GM23338 (cell line): ENCODE data around the gene OR10A2. TPM values are rescaled to one million over a fixed set of nuclear protein-coding genes. Genes with fewer than 3 reads are reported as not detected.

Source experiments
- ATAC-seq: fragments of 200-7000 bp; cut with Tn5 transposase; 3 replicates; pipeline ENCODE4 v1.9.1; 2020
- DNase-seq: peaks from one replicate; pipeline ENCODE4 v3.0.0-alpha.2; 2015; ENCODE audit warnings: low spot score
- H2AFZ ChIP-seq: fragments of 200-600 bp; sonication (generic); 2 replicates; pipeline ENCODE4 v1.8.0; 2016; ENCODE audit warnings: antibody characterized with exemption, mild to moderate bottlenecking, moderate library complexity
- H3F3A ChIP-seq: fragments of 200-600 bp; sonication (generic); replicated peaks from 2 replicates; pipeline ENCODE4 v1.8.0; 2017; ENCODE audit warnings: antibody characterized with exemption, mixed run types, low read depth
- H3K27ac ChIP-seq: fragments of 200-600 bp; sonication (generic); 2 replicates; pipeline ENCODE4 v1.6.1; 2016; ENCODE audit warnings: low read depth
- H3K27me3 ChIP-seq: fragments of 200-600 bp; sonication (generic); 2 replicates; pipeline ENCODE4 v1.8.0; 2016; ENCODE audit warnings: mild to moderate bottlenecking, mixed run types, moderate library complexity; ENCODE audit not compliant: insufficient read depth
- H3K36me3 ChIP-seq: fragments of 200-600 bp; sonication (generic); 2 replicates; pipeline ENCODE4 v1.8.0; 2016; ENCODE audit warnings: mild to moderate bottlenecking; ENCODE audit not compliant: insufficient read depth
- H3K4me1 ChIP-seq: fragments of 200-600 bp; sonication (generic); 2 replicates; pipeline ENCODE4 v1.8.0; 2016; ENCODE audit warnings: mild to moderate bottlenecking, moderate library complexity; ENCODE audit not compliant: insufficient read depth
- H3K4me2 ChIP-seq: fragments of 200-600 bp; sonication (generic); 2 replicates; pipeline ENCODE4 v1.7.1; 2017; ENCODE audit warnings: mixed run types
- H3K4me3 ChIP-seq: fragments of 200-600 bp; sonication (generic); 2 replicates; pipeline ENCODE4 v1.6.1; 2016; ENCODE audit warnings: mixed run types
- H3K79me2 ChIP-seq: fragments of 200-600 bp; sonication (generic); replicated peaks from 2 replicates; pipeline ENCODE4 v1.8.0; 2017; ENCODE audit warnings: mild to moderate bottlenecking; ENCODE audit not compliant: insufficient read depth
- H3K9me2 ChIP-seq: fragments of 200-600 bp; sonication (generic); 2 replicates; pipeline ENCODE4 v1.8.0; 2017; ENCODE audit not compliant: insufficient read depth
- H4K20me1 ChIP-seq: fragments of 200-600 bp; sonication (generic); replicated peaks from 2 replicates; pipeline ENCODE4 v1.8.0; 2017; ENCODE audit warnings: mild to moderate bottlenecking; ENCODE audit not compliant: insufficient read depth
- H3K27ac Mint-ChIP-seq: 2 replicates; pipeline ENCODE4 v1.8.0; 2020; ENCODE audit warnings: inconsistent platforms, mild to moderate bottlenecking, moderate library complexity, mixed read lengths
- H3K27me3 Mint-ChIP-seq: 3 replicates; pipeline ENCODE4 v1.8.0; 2022; ENCODE audit warnings: low read depth, mild to moderate bottlenecking, moderate library complexity, mixed read lengths, inconsistent platforms; ENCODE audit not compliant: insufficient read depth, poor library complexity
- H3K36me3 Mint-ChIP-seq: 3 replicates; pipeline ENCODE4 v1.8.0; 2021; ENCODE audit warnings: low read depth, mild to moderate bottlenecking, inconsistent platforms, moderate library complexity, mixed read lengths
- H3K4me1 Mint-ChIP-seq: 3 replicates; pipeline ENCODE4 v1.8.0; 2020; ENCODE audit warnings: mild to moderate bottlenecking, inconsistent platforms, mixed read lengths
- H3K4me3 Mint-ChIP-seq: 3 replicates; pipeline ENCODE4 v1.8.0; 2021; ENCODE audit warnings: moderate library complexity, mild to moderate bottlenecking, inconsistent platforms, mixed read lengths
- H3K9me3 Mint-ChIP-seq: 3 replicates; pipeline ENCODE4 v1.8.0; 2020; ENCODE audit warnings: moderate library complexity, mild to moderate bottlenecking, inconsistent platforms, mixed read lengths
- ETS1 ChIP-seq: IDR thresholded peaks from 2 replicates; pipeline ENCODE4 v1.6.1; 2016; ENCODE audit warnings: antibody characterized with exemption
- EZH2 ChIP-seq: fragments of 200-600 bp; sonication (generic); IDR thresholded peaks from one replicate; pipeline ENCODE4 v1.8.0; 2017; ENCODE audit warnings: antibody characterized with exemption, mild to moderate bottlenecking, low read depth; ENCODE audit not compliant: unreplicated experiment
- EZH2phosphoT487 ChIP-seq: fragments of 200-600 bp; sonication (generic); IDR thresholded peaks from one replicate; pipeline ENCODE4 v1.8.1; 2018; ENCODE audit warnings: antibody characterized with exemption; ENCODE audit not compliant: unreplicated experiment
- JUNB ChIP-seq: IDR thresholded peaks from one replicate; pipeline ENCODE4 v1.6.1; 2016; ENCODE audit warnings: antibody characterized with exemption; ENCODE audit not compliant: unreplicated experiment
- NANOG ChIP-seq: IDR thresholded peaks from 2 replicates; pipeline ENCODE4 v1.6.1; 2016; ENCODE audit warnings: antibody characterized with exemption, borderline replicate concordance
- POLR2AphosphoS5 ChIP-seq: IDR thresholded peaks from 2 replicates; pipeline ENCODE4 v1.6.1; 2016; ENCODE audit warnings: antibody characterized with exemption, low read depth
- STAT1 ChIP-seq: IDR thresholded peaks from one replicate; pipeline ENCODE4 v1.6.1; 2016; ENCODE audit warnings: antibody characterized with exemption; ENCODE audit not compliant: unreplicated experiment
- ZNF114 ChIP-seq: fragments of 250-450 bp; sonication (Bioruptor Pico); IDR thresholded peaks from 2 replicates; pipeline ENCODE4 v1.5.0; 2020; ENCODE audit warnings: mild to moderate bottlenecking, moderate library complexity
- ZNF331 ChIP-seq: fragments of 250-450 bp; sonication (Bioruptor Pico); IDR thresholded peaks from 2 replicates; pipeline ENCODE4 v1.5.0; 2020; ENCODE audit warnings: low read depth, mild to moderate bottlenecking, moderate library complexity
- polyA plus RNA-seq: library from polyadenylated mRNA; unstranded; fragments of >200 nt; fragmentation: Nextera tagmentation; extraction: Ambion mirVana; gene quantifications from 2 replicates; pipeline ENCODE4 v1.2.1, GENCODE V29; 2016
- total RNA-seq: library from RNA; depleted of rRNA; stranded (reverse); fragments of >200 nt; shearing (Covaris generic); gene quantifications from 2 replicates; pipeline ENCODE4 v1.2.3, GENCODE V29; 2014
- TF ChIP-seq, protein P1 (sequence below): IDR thresholded peaks from one replicate; pipeline ENCODE4 v1.6.1; 2018; ENCODE audit warnings: antibody characterized with exemption; ENCODE audit not compliant: unreplicated experiment
- TF ChIP-seq, protein P2 (sequence below), 2 experiments: fragments of 200-600 bp in 1 of 2; sonication (generic) in 1 of 2; conservative IDR thresholded peaks; 2 replicates each; pipeline versions ENCODE4 v1.5.1 to v1.6.1; 2016 to 2017; ENCODE audit warnings: antibody characterized with exemption in 2 of 2, low read depth in 2 of 2, mild to moderate bottlenecking in 2 of 2, moderate library complexity in 1 of 2
- TF ChIP-seq, protein P3 (sequence below): fragments of 250-450 bp; sonication (Bioruptor Pico); IDR thresholded peaks from 2 replicates; pipeline ENCODE4 v1.5.0; 2020; ENCODE audit warnings: mild to moderate bottlenecking, moderate library complexity

The OR10A2 gene
- total and polyA plus RNA-seq, 2 experiments from 2014 or later: 0.27 TPM; not detected in 1

DNA sequence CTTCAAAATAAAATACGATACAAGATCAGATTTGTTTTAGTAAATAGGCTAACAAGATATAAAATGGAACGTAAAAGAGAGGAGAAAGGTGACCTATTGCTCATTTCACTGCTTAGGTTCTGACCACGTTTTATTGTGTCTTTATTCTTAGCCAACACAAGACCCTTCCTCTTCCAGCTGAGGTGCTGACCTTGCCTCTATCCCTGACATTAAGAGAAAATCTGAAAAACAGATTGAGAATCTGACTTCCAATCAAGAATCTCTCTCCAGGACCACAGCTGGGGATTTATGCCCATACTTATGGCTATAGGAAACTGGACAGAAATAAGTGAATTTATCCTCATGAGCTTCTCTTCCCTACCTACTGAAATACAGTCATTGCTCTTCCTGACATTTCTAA lies 17.5 kb upstream of the OR10A2 start, which contains the start of gene OR10A5:
TSS of gene OR10A5 (plus strand) at position 301 of the 400 bp plus-strand sequence. CDS start at position 301, 0 bp downstream.
- H3K27ac Mint-ChIP-seq: no peak within 1 kb of the TSS; the same call in 1 of the 2 replicates
- ATAC-seq (no peak), DNase-seq (no peak)
- no peaks in the 10 kb centered on the region for H3K79me2 ChIP-seq
- peaks cover 1% of the 10 kb centered on the region for H3K27me3 Mint-ChIP-seq
- H3K36me3 ChIP-seq: no peaks in the 10 kb centered on the region
- H3K4me3 Mint-ChIP-seq: no peak within 1 kb of the TSS
- peaks cover 15% of the 10 kb centered on the region; the same call in 1 of the 2 replicates for H3K4me1 ChIP-seq
- no peak within 1 kb of the TSS for H2AFZ ChIP-seq
- H4K20me1 ChIP-seq: no peaks in the 10 kb centered on the region
- peaks cover 8% of the 10 kb centered on the region; the same call in 2 of the 3 replicates for H3K36me3 Mint-ChIP-seq
- peaks cover 21% of the 10 kb centered on the region; the same call in 1 of the 2 replicates for H3K9me2 ChIP-seq
- no peak within 1 kb of the TSS for H3K27ac ChIP-seq
- H3K9me3 Mint-ChIP-seq: peaks cover 9% of the 10 kb centered on the region
- H3K27me3 ChIP-seq: no peaks in the 10 kb centered on the region
- H3K4me3 ChIP-seq: no peak within 1 kb of the TSS
- H3K4me1 Mint-ChIP-seq: peaks cover 18% of the 10 kb centered on the region
- TF ChIP-seq EZH2: no peak
- TF ChIP-seq, protein P1, sequence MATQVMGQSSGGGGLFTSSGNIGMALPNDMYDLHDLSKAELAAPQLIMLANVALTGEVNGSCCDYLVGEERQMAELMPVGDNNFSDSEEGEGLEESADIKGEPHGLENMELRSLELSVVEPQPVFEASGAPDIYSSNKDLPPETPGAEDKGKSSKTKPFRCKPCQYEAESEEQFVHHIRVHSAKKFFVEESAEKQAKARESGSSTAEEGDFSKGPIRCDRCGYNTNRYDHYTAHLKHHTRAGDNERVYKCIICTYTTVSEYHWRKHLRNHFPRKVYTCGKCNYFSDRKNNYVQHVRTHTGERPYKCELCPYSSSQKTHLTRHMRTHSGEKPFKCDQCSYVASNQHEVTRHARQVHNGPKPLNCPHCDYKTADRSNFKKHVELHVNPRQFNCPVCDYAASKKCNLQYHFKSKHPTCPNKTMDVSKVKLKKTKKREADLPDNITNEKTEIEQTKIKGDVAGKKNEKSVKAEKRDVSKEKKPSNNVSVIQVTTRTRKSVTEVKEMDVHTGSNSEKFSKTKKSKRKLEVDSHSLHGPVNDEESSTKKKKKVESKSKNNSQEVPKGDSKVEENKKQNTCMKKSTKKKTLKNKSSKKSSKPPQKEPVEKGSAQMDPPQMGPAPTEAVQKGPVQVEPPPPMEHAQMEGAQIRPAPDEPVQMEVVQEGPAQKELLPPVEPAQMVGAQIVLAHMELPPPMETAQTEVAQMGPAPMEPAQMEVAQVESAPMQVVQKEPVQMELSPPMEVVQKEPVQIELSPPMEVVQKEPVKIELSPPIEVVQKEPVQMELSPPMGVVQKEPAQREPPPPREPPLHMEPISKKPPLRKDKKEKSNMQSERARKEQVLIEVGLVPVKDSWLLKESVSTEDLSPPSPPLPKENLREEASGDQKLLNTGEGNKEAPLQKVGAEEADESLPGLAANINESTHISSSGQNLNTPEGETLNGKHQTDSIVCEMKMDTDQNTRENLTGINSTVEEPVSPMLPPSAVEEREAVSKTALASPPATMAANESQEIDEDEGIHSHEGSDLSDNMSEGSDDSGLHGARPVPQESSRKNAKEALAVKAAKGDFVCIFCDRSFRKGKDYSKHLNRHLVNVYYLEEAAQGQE: no peak
- no peak for TF ChIP-seq POLR2AphosphoS5
- TF ChIP-seq JUNB: no peak
- TF ChIP-seq ZNF114 (CRISPR knock-in tag): no peak
- no peak for TF ChIP-seq ETS1
- TF ChIP-seq NANOG: no peak
- TF ChIP-seq, protein P2, sequence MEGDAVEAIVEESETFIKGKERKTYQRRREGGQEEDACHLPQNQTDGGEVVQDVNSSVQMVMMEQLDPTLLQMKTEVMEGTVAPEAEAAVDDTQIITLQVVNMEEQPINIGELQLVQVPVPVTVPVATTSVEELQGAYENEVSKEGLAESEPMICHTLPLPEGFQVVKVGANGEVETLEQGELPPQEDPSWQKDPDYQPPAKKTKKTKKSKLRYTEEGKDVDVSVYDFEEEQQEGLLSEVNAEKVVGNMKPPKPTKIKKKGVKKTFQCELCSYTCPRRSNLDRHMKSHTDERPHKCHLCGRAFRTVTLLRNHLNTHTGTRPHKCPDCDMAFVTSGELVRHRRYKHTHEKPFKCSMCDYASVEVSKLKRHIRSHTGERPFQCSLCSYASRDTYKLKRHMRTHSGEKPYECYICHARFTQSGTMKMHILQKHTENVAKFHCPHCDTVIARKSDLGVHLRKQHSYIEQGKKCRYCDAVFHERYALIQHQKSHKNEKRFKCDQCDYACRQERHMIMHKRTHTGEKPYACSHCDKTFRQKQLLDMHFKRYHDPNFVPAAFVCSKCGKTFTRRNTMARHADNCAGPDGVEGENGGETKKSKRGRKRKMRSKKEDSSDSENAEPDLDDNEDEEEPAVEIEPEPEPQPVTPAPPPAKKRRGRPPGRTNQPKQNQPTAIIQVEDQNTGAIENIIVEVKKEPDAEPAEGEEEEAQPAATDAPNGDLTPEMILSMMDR (conservative IDR thresholded peaks at IDR 0.05; ENCODE audit: low read depth in 2 of 2): no peak
- no peak for TF ChIP-seq STAT1
- no peak for TF ChIP-seq EZH2phosphoT487
- TF ChIP-seq, protein P3, sequence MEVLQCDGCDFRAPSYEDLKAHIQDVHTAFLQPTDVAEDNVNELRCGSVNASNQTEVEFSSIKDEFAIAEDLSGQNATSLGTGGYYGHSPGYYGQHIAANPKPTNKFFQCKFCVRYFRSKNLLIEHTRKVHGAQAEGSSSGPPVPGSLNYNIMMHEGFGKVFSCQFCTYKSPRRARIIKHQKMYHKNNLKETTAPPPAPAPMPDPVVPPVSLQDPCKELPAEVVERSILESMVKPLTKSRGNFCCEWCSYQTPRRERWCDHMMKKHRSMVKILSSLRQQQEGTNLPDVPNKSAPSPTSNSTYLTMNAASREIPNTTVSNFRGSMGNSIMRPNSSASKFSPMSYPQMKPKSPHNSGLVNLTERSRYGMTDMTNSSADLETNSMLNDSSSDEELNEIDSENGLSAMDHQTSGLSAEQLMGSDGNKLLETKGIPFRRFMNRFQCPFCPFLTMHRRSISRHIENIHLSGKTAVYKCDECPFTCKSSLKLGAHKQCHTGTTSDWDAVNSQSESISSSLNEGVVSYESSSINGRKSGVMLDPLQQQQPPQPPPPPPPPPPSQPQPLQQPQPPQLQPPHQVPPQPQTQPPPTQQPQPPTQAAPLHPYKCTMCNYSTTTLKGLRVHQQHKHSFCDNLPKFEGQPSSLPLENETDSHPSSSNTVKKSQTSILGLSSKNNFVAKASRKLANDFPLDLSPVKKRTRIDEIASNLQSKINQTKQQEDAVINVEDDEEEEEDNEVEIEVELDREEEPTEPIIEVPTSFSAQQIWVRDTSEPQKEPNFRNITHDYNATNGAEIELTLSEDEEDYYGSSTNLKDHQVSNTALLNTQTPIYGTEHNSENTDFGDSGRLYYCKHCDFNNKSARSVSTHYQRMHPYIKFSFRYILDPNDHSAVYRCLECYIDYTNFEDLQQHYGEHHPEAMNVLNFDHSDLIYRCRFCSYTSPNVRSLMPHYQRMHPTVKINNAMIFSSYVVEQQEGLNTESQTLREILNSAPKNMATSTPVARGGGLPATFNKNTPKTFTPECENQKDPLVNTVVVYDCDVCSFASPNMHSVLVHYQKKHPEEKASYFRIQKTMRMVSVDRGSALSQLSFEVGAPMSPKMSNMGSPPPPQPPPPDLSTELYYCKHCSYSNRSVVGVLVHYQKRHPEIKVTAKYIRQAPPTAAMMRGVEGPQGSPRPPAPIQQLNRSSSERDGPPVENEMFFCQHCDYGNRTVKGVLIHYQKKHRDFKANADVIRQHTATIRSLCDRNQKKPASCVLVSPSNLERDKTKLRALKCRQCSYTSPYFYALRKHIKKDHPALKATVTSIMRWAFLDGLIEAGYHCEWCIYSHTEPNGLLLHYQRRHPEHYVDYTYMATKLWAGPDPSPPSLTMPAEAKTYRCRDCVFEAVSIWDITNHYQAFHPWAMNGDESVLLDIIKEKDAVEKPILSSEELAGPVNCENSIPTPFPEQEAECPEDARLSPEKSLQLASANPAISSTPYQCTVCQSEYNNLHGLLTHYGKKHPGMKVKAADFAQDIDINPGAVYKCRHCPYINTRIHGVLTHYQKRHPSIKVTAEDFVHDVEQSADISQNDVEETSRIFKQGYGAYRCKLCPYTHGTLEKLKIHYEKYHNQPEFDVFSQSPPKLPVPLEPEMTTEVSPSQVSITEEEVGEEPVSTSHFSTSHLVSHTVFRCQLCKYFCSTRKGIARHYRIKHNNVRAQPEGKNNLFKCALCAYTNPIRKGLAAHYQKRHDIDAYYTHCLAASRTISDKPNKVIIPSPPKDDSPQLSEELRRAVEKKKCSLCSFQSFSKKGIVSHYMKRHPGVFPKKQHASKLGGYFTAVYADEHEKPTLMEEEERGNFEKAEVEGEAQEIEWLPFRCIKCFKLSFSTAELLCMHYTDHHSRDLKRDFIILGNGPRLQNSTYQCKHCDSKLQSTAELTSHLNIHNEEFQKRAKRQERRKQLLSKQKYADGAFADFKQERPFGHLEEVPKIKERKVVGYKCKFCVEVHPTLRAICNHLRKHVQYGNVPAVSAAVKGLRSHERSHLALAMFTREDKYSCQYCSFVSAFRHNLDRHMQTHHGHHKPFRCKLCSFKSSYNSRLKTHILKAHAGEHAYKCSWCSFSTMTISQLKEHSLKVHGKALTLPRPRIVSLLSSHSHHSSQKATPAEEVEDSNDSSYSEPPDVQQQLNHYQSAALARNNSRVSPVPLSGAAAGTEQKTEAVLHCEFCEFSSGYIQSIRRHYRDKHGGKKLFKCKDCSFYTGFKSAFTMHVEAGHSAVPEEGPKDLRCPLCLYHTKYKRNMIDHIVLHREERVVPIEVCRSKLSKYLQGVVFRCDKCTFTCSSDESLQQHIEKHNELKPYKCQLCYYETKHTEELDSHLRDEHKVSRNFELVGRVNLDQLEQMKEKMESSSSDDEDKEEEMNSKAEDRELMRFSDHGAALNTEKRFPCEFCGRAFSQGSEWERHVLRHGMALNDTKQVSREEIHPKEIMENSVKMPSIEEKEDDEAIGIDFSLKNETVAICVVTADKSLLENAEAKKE: no peak
- no peak for TF ChIP-seq ZNF331 (CRISPR knock-in tag)
- H3K4me2 ChIP-seq: no peak within 1 kb of the TSS
- H3F3A ChIP-seq: no peaks in the 10 kb centered on the region
